Osteocyte (in vitro differentiated cells): ENCODE measurements around the gene ANKAR. TPM values are rescaled to one million over a fixed set of nuclear protein-coding genes. Genes with fewer than 3 reads are reported as not detected.

Experiments used
- DNase-seq: peaks from one replicate; pipeline ENCODE4 v3.0.0; 2021; ENCODE audit warnings: mixed read lengths; ENCODE audit not compliant: unreplicated experiment; ENCODE audit errors: extremely low spot score
- H3K27ac Mint-ChIP-seq: one replicate; pipeline ENCODE4 v1.8.0; 2021; ENCODE audit warnings: mild to moderate bottlenecking, mixed read lengths; ENCODE audit not compliant: unreplicated experiment
- H3K27me3 Mint-ChIP-seq: one replicate; pipeline ENCODE4 v1.8.0; 2021; ENCODE audit warnings: mixed read lengths; ENCODE audit not compliant: unreplicated experiment
- H3K36me3 Mint-ChIP-seq: one replicate; pipeline ENCODE4 v1.8.0; 2021; ENCODE audit warnings: mixed read lengths; ENCODE audit not compliant: unreplicated experiment
- H3K4me1 Mint-ChIP-seq: one replicate; pipeline ENCODE4 v1.8.0; 2021; ENCODE audit warnings: mixed read lengths; ENCODE audit not compliant: unreplicated experiment
- H3K4me3 Mint-ChIP-seq: one replicate; pipeline ENCODE4 v1.8.0; 2021; ENCODE audit warnings: mild to moderate bottlenecking, moderate library complexity, mixed read lengths; ENCODE audit not compliant: unreplicated experiment
- H3K9me3 Mint-ChIP-seq: one replicate; pipeline ENCODE4 v1.8.0; 2021; ENCODE audit warnings: mixed read lengths; ENCODE audit not compliant: unreplicated experiment
- CTCF ChIP-seq: fragments of 200-600 bp; sonication (generic); IDR thresholded peaks from 2 replicates; pipeline ENCODE4 v1.5.0; 2021; ENCODE audit warnings: antibody characterized with exemption, mild to moderate bottlenecking, moderate library complexity
- total RNA-seq: library from RNA; stranded (reverse); gene quantifications from 2 replicates; pipeline ENCODE4 v1.2.1, GENCODE V29; 2021

The ANKAR gene
- total RNA-seq, 1 donor from 2014 or later, result 5.7 TPM

- no peaks in the 10 kb centered on the region for H3K4me1 Mint-ChIP-seq
- H3K27ac Mint-ChIP-seq, result no peak overlapping the region
- H3K27me3 Mint-ChIP-seq, result no peaks in the 10 kb centered on the region
- H3K9me3 Mint-ChIP-seq, result peaks cover 7% of the 10 kb centered on the region
- no peaks in the 10 kb centered on the region for H3K36me3 Mint-ChIP-seq
- TF ChIP-seq CTCF, result no peak
- H3K4me3 Mint-ChIP-seq, result no peak overlapping the region
- DNase-seq, result no peak
Observed at GRCh38 chr2:189719571-189719970, 45.1 kb downstream of the ANKAR start.

GRCh38 chr2:189723192-189723591, 48.7 kb downstream of the ANKAR start:
- Mint-ChIP-seq H3K36me3 (no peaks in the 10 kb centered on the region), H3K4me3 (no peak overlapping the region), H3K9me3 (no peaks in the 10 kb centered on the region), H3K27ac (no peak overlapping the region), H3K27me3 (no peaks in the 10 kb centered on the region), H3K4me1 (no peaks in the 10 kb centered on the region)
- DNase-seq, result no peak
- TF ChIP-seq CTCF, result no peak

Other genes with a start within 250 kb of the ANKAR start
- gene WDR75, start 233.2 kb upstream of the ANKAR start, total RNA-seq, result 38.8 and 41.0 TPM in 2 replicates
- gene SLC40A1, start 93.9 kb upstream of the ANKAR start, total RNA-seq, result 10.8 and 11.4 TPM in 2 replicates
- 46.0 and 47.6 TPM in 2 replicates for gene ASNSD1, start 13.2 kb upstream of the ANKAR start, total RNA-seq
- gene OSGEPL1, start 88.1 kb downstream of the ANKAR start, total RNA-seq, result 10.0 and 10.6 TPM in 2 replicates
- 63.7 and 71.9 TPM in 2 replicates for gene ORMDL1, start 109.7 kb downstream of the ANKAR start, total RNA-seq
- gene PMS1, start 109.8 kb downstream of the ANKAR start, total RNA-seq, result 31.6 and 36.8 TPM in 2 replicates